Adrenal gland (tissue), 12 donors: Measurements from ENCODE around the gene SEC24D. TPM values are rescaled to one million over a fixed set of nuclear protein-coding genes. Genes with fewer than 3 reads are reported as not detected.

Source experiments
- DNase-seq, 7 donors: peaks; one replicate each; pipeline ENCODE4 v3.0.0-alpha.2; 2019 to 2020
- H3K27ac ChIP-seq, 5 donors: fragments of 200-600 bp; sonication (generic) in 4 of 5; 1 replicate in 3 of 5; 2 replicates in 2 of 5; pipeline versions ENCODE4 v1.5.1 to v1.8.0; 2016 to 2020; ENCODE audit warnings: mild to moderate bottlenecking in 1 of 5
- H3K27me3 ChIP-seq: fragments of 200-600 bp; 2 replicates; pipeline ENCODE4 v1.8.0; 2021
- H3K36me3 ChIP-seq, 2 donors: fragments of 200-600 bp; replicated peaks in 1 of 2; 1 replicate in 1 of 2; 2 replicates in 1 of 2; pipeline versions ENCODE4 v1.5.1 to v1.8.0; 2018 to 2022
- H3K4me1 ChIP-seq, 2 donors: fragments of 200-600 bp; replicated peaks in 1 of 2; 1 replicate in 1 of 2; 2 replicates in 1 of 2; pipeline versions ENCODE4 v1.5.1 to v1.8.0; 2018 to 2021
- H3K4me3 ChIP-seq, 4 donors: fragments of 200-600 bp; sonication (generic) in 3 of 4; one replicate each; pipeline ENCODE4 v1.5.1; 2016 to 2018
- H3K9me3 ChIP-seq, 3 donors: fragments of 200-600 bp; sonication (generic) in 1 of 3; replicated peaks in 1 of 3; 1 replicate in 2 of 3; 2 replicates in 1 of 3; pipeline versions ENCODE4 v1.5.1 to v1.8.0; 2016 to 2021
- POLR2A ChIP-seq, 2 donors: fragments of 450-650 bp; IDR thresholded peaks; one replicate each; pipeline ENCODE4 v1.6.1; 2017; ENCODE audit warnings: antibody characterized with exemption in 2 of 2, mild to moderate bottlenecking in 2 of 2, moderate library complexity in 1 of 2
- WGBS, 4 donors: extraction: QIAGEN DNeasy Blood & Tissue Kit in 2 of 4; methylation state at CpG; one replicate each; pipeline versions ENCODE4 v1.1.5 to v1.1.7; 2013 to 2017; 5-methylcytosine and 5-hydroxymethylcytosine counted together
- intact Hi-C, 2 donors: fragments of 100-400 bp; cut with DNase I; formaldehyde crosslinking; loops; one replicate each; pipeline versions ENCODE4 v1.14.1 to v1.15.0; 2022 to 2023
- polyA plus RNA-seq, 3 donors: library from polyadenylated mRNA; stranded (reverse); fragments of 200-250 nt in 2 of 3; fragments of 350-450 nt in 1 of 3; fragmentation: Illumina TruSeq in 1 of 3; extraction: RNeasy Lipid Tissue Mini Kit (QIAGEN cat#74804) in 1 of 3; gene quantifications; one replicate each; pipeline ENCODE4 v1.2.3, GENCODE V29; 2013 to 2014
- total RNA-seq, 9 donors: library from RNA; depleted of rRNA in 4 of 9; stranded (reverse); fragments of >200 nt in 4 of 9; fragments of 120-200 nt in 1 of 9; fragmentation: NEBNext Ultra II Directional in 1 of 9; extraction: Animal tissue kit (Norgen Biotek cat#: 25700) in 1 of 9; gene quantifications; one replicate each; pipeline versions ENCODE4 v1.1.0 to v1.2.4, GENCODE V29; 2013 to 2023
- TF ChIP-seq, protein P1 (sequence below), 6 experiments: fragments of 450-650 bp in 4 of 6; fragments of 200-600 bp in 2 of 6; sonication (generic) in 1 of 6; IDR thresholded peaks; 1 replicate in 5 of 6; 2 replicates in 1 of 6; pipeline versions ENCODE4 v1.5.1 to v1.8.0; 2016 to 2021; ENCODE audit warnings: antibody characterized with exemption in 6 of 6, mild to moderate bottlenecking in 2 of 6, moderate library complexity in 1 of 6
- donor health status: healthy with polysubstance abuse.
- donor health status: Bipolar disorder and iron deficiency.
- donor health status: DM: yes; HTN: yes; CAD: no.
- donor health status: DM: no; HTN: no; CAD: no.
- donor health status: DM: no; HTN: no; CAD: no.
- donor health status: DM: yes; HTN: yes; CAD: no.

SEC24D gene
- total and polyA plus RNA-seq, 12 donors, result 5.3 to 93.6 (median 33.8) TPM

DNA sequence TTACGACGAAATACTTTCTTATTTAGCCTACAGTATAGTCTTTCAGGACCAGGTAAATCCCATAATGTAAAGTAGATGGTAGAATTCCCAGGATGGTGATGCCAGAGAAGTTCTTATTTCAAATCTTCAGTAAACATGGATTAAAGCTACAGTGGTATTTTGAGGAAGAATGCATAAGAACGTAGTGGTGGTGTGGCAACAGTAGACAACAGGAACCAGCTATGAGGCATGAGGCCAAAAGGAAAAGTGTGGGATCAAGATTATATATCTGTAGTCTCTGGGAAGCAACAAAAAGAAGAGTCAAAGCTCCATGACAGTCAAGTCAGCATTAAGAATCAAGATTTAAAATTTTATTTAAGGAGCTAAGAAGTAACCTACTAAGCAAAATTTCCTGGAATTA, 90.6 kb downstream of the SEC24D start:
- H3K27ac ChIP-seq, result no peak overlapping the region
- intact Hi-C loops, result no loop called here
- 83 to 89% (median 85%) methylated on average over 3 of the region's 3 CpGs for WGBS, 4 donors
- H3K4me1 ChIP-seq, result peaks cover 0 to 31% of the 10 kb centered on the region in 2 donors
- no peaks in the 10 kb centered on the region for H3K9me3 ChIP-seq
- no peak for DNase-seq
- H3K4me3 ChIP-seq, result no peak overlapping the region
- no peaks in the 10 kb centered on the region for H3K27me3 ChIP-seq
- peaks cover 0 to 7% of the 10 kb centered on the region in 2 donors for H3K36me3 ChIP-seq
- TF ChIP-seq, protein P1, sequence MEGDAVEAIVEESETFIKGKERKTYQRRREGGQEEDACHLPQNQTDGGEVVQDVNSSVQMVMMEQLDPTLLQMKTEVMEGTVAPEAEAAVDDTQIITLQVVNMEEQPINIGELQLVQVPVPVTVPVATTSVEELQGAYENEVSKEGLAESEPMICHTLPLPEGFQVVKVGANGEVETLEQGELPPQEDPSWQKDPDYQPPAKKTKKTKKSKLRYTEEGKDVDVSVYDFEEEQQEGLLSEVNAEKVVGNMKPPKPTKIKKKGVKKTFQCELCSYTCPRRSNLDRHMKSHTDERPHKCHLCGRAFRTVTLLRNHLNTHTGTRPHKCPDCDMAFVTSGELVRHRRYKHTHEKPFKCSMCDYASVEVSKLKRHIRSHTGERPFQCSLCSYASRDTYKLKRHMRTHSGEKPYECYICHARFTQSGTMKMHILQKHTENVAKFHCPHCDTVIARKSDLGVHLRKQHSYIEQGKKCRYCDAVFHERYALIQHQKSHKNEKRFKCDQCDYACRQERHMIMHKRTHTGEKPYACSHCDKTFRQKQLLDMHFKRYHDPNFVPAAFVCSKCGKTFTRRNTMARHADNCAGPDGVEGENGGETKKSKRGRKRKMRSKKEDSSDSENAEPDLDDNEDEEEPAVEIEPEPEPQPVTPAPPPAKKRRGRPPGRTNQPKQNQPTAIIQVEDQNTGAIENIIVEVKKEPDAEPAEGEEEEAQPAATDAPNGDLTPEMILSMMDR (IDR thresholded peaks at IDR 0.05), result no peak
- no peak for TF ChIP-seq POLR2A (IDR thresholded peaks at IDR 0.05)

- intact Hi-C loops, result no loop called here
- Histone ChIP-seq H3K27ac (peak overlapping the region in 1 of 5 donors; percentile 49), H3K36me3 (peaks cover 0 to 18% of the 10 kb centered on the region in 2 donors), H3K27me3 (no peaks in the 10 kb centered on the region), H3K9me3 (no peaks in the 10 kb centered on the region), H3K4me3 (no peak overlapping the region), H3K4me1 (peaks cover 0 to 20% of the 10 kb centered on the region in 2 donors)
- DNase-seq, result peak; percentile 65 to 84 (median 73)
- peak in 1 of 2 donors; percentile 62 for TF ChIP-seq POLR2A (IDR thresholded peaks at IDR 0.05)
- TF ChIP-seq, protein P1 (IDR thresholded peaks at IDR 0.05), result no peak
- WGBS, 4 donors, result 42 to 61% (median 47%) methylated on average over 4 of the region's 4 CpGs
Measured at GRCh38 chr4:118743867-118744266, 92.1 kb downstream of the SEC24D start.

DNA sequence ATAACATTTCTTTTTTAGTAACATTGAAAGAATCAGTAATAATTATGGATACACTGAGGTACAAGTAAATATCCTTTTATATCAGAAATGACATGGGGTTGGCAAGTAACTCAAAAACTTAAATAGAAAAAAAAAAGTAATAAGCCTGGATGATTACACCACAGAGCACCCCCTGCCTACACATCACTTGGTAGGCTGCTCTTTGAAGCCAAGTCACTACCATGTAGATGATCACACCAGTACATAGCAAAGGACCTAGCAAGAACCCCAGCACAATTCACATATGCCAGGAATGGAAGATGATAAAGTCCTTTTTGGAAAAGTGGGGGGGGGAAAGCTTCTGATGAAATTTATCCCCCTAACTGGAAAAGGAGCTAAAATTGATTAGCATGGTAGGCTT, 93.9 kb downstream of the SEC24D start:
- no peak overlapping the region for H3K4me3 ChIP-seq
- H3K4me1 ChIP-seq, result peaks cover 0 to 17% of the 10 kb centered on the region in 2 donors
- no peaks in the 10 kb centered on the region for H3K9me3 ChIP-seq
- H3K27me3 ChIP-seq, result no peaks in the 10 kb centered on the region
- no peak overlapping the region for H3K27ac ChIP-seq
- peaks cover 0 to 35% of the 10 kb centered on the region in 2 donors for H3K36me3 ChIP-seq
- intact Hi-C loops, result no loop called here
- DNase-seq, result no peak
- TF ChIP-seq POLR2A (IDR thresholded peaks at IDR 0.05), result no peak
- TF ChIP-seq, protein P1 (IDR thresholded peaks at IDR 0.05), result no peak

DNA sequence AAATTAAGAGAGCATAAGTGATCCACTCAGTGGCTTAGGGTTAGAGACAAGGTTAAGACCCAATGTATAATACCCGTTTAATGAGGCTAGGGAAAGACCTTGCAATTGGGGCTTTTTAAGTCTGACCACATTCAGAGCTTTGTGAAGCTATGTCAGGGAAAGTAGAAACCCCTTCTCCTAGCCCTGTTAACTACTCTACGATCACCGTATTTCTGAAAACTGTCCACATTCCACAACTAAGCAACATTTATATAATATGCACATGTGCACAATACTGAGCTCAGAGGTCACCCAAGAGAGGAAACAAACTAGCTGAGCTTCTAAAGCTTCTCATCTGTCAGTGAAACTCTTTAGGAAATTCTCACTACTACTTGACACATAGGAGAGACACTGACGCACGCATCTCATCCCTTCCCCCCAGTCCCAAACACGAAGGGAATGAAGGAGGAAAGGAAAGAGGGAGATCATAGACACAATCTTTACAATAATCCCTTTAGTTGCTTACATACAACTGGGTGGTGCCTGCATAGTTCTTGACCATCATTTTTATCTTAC, 94.5 kb downstream of the SEC24D start:
- TF ChIP-seq POLR2A (IDR thresholded peaks at IDR 0.05), result no peak
- TF ChIP-seq, protein P1 (IDR thresholded peaks at IDR 0.05), result no peak
- peaks cover 0 to 10% of the 10 kb centered on the region in 2 donors for H3K4me1 ChIP-seq
- intact Hi-C loops, result no loop called here
- H3K4me3 ChIP-seq, result no peak overlapping the region
- H3K27me3 ChIP-seq, result no peaks in the 10 kb centered on the region
- H3K27ac ChIP-seq, result no peak overlapping the region
- H3K36me3 ChIP-seq, result peaks cover 0 to 37% of the 10 kb centered on the region in 2 donors
- H3K9me3 ChIP-seq, result no peaks in the 10 kb centered on the region
- DNase-seq, result no peak
- WGBS, 4 donors, result 33 to 55% (median 46%) methylated on average over 6 of the region's 6 CpGs
